SH-SY5Y (cell line): Measurements from ENCODE around the gene PGAP2.

ENCODE experiments used
- GATA2 ChIP-seq: IDR thresholded peaks from 2 replicates; pipeline ENCODE4 v1.6.1; 2011; ENCODE audit warnings: mild to moderate bottlenecking, low read depth, low read length
- GATA3 ChIP-seq: IDR thresholded peaks from 2 replicates; pipeline ENCODE4 v1.6.1; 2011; ENCODE audit warnings: low read depth, mild to moderate bottlenecking, low read length, moderate library complexity

The PGAP2 gene

GRCh38 chr11:3853899-3854659, 45.7 kb downstream of the PGAP2 start:
- TF ChIP-seq GATA3 (no peak), GATA2 (no peak)

- no peak for TF ChIP-seq GATA3
- TF ChIP-seq GATA2: no peak
Measured at GRCh38 chr11:3854660-3854976, 46.3 kb downstream of the PGAP2 start.

- TF ChIP-seq GATA2: no peak
- no peak for TF ChIP-seq GATA3
Measured at GRCh38 chr11:3854977-3855807, 46.8 kb downstream of the PGAP2 start, which contains the start of gene STIM1. Gene STIM1, plus strand, starts transcription at chr11:3855664. Its CDS starts 607 bp downstream, at chr11:3856271.

GRCh38 chr11:3855808-3856491, 47.6 kb downstream of the PGAP2 start:
- TF ChIP-seq GATA2 (no peak), GATA3 (no peak)

GRCh38 chr11:3856856-3857553, 48.6 kb downstream of the PGAP2 start:
- TF ChIP-seq GATA2: no peak
- TF ChIP-seq GATA3: no peak

- no peak for TF ChIP-seq GATA2
- TF ChIP-seq GATA3: no peak
Measured at GRCh38 chr11:3857628-3858027, 49.3 kb downstream of the PGAP2 start.

- TF ChIP-seq GATA3 (no peak), GATA2 (no peak)
Measured at GRCh38 chr11:3859373-3859881, 51.1 kb downstream of the PGAP2 start.

GRCh38 chr11:3860375-3860774, 52.0 kb downstream of the PGAP2 start:
- TF ChIP-seq GATA2: no peak
- no peak for TF ChIP-seq GATA3

- TF ChIP-seq GATA2 (no peak), GATA3 (no peak)
Measured at GRCh38 chr11:3861683-3862082, 53.3 kb downstream of the PGAP2 start.

GRCh38 chr11:3865388-3866193, 57.2 kb downstream of the PGAP2 start:
- TF ChIP-seq GATA3 (no peak), GATA2 (no peak)

- TF ChIP-seq GATA2 (no peak), GATA3 (no peak)
Measured at GRCh38 chr11:3866206-3866605, 57.8 kb downstream of the PGAP2 start.

GRCh38 chr11:3866836-3867208, 58.5 kb downstream of the PGAP2 start:
- TF ChIP-seq GATA2 (no peak), GATA3 (no peak)
